KOPT-K1 (cell line): ENCODE results near the gene TSSK1B.
"Not testable (repeated sequence)": the region's sequence is repeated elsewhere in the genome, so short reads cannot be mapped to it uniquely, and the experiment has no call there.

Experiments used
- H3K27ac ChIP-seq: fragments of 200-600 bp; sonication (generic); 2 replicates; pipeline ENCODE4 v1.5.1; 2016; ENCODE audit warnings: antibody characterized with exemption, mild to moderate bottlenecking, low read depth, low read length; ENCODE audit not compliant: poor library complexity, severe bottlenecking
- H3K36me3 ChIP-seq: fragments of 200-600 bp; sonication (generic); 2 replicates; pipeline ENCODE4 v1.5.1; 2017; ENCODE audit warnings: antibody characterized with exemption, mild to moderate bottlenecking, low read length, moderate library complexity; ENCODE audit not compliant: insufficient read depth
- H3K9me3 ChIP-seq: fragments of 200-600 bp; sonication (generic); 2 replicates; pipeline ENCODE4 v1.5.1; 2017; ENCODE audit warnings: antibody characterized with exemption, low read length, mild to moderate bottlenecking; ENCODE audit not compliant: insufficient read depth, poor library complexity, severe bottlenecking

TSSK1B gene

DNA sequence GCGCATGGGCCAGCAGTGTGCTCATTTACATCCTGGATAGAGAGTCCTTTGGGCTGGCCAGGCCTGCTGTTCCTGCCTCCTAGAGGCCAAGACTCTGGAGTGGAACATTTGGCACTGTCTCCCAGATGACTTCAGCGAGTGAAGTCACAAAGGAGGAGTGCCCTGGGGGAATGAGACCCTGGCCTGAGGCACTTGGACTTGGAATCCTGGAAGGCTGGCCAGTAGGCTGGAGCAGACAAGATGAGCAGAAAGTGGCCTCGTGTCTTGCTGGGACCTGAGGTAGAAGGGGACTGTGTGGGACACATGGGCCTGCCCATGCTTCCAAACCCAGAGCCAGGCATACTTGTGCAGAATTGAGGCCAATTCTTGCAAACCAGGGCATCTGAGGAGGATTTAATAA is at the start of gene TSSK1B:
Gene TSSK1B, minus strand, starts transcription at position 101 of the 400 bp plus-strand sequence. CDS start 150 bp downstream, outside the sequence.
- Histone ChIP-seq H3K9me3 (no peaks in the 10 kb centered on the region), H3K27ac (no peak within 1 kb of the TSS), H3K36me3 (no peaks in the 10 kb centered on the region)

GRCh38 chr5:113480243-113480642 is 45.5 kb upstream of the TSSK1B start:
- Histone ChIP-seq H3K27ac (no peak overlapping the region), H3K9me3 (no peaks in the 10 kb centered on the region), H3K36me3 (no peaks in the 10 kb centered on the region)

GRCh38 chr5:113478691-113479090 is 43.9 kb upstream of the TSSK1B start:
- no peaks in the 10 kb centered on the region for H3K9me3 ChIP-seq
- H3K36me3 ChIP-seq = no peaks in the 10 kb centered on the region
- H3K27ac ChIP-seq = no peak overlapping the region

DNA sequence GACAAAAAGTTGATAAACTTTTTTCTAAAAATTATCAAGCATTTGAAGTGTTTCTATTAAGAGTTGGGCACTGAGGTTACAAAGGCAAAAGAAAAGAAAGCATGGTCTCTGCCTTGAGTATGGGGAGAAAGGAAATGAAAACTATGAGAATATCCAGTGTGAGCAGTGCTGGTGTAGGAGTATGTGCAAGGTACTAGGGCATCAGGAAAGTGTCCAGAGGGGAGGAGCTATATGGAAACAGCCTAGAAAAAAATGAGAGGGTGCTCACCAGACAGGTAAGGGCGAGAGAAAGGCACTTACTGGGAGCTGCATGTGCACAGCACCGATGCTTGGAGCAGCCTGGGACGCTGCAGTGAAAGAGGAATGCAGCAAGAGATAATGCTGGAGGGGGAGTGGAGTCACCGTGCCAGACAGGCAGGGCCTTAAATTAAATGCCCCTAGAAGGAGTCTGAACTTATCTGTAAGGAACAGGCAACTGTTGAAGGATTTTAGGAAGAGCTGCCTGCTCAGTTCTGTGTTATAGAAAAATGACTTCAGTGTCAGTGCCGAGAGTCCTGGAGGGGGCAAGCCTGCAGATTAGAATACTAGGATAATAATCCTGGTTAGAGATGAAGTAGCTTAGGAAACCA is 39.4 kb upstream of the TSSK1B start:
- H3K9me3 ChIP-seq = peaks cover 9% of the 10 kb centered on the region
- no peak overlapping the region for H3K27ac ChIP-seq
- no peaks in the 10 kb centered on the region for H3K36me3 ChIP-seq

DNA sequence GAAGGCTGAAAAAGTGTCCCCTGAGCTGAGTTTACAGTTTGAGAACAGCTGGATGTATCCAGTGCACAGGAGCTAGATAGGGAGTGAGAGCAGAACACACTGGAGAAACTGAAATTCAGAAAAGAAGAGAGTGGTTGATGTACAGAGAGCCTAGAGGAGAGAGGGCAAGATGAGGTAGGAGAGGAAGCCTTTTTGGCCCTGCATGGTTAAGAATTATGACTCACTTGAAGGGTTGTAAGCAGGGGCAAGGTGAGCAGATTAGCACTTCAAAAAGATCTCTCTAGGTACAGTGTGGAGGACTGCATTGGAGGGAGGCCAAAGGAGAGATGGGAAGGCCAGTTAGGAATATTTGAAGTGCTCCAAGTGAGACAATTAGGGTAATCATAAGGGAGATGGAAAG is 28.2 kb upstream of the TSSK1B start:
- no peaks in the 10 kb centered on the region for H3K9me3 ChIP-seq
- no peaks in the 10 kb centered on the region for H3K36me3 ChIP-seq
- H3K27ac ChIP-seq = no peak overlapping the region

- not testable (repeated sequence) for H3K27ac ChIP-seq, H3K9me3 ChIP-seq, H3K36me3 ChIP-seq
Observed at GRCh38 chr5:113457106-113457505, 22.3 kb upstream of the TSSK1B start.

DNA sequence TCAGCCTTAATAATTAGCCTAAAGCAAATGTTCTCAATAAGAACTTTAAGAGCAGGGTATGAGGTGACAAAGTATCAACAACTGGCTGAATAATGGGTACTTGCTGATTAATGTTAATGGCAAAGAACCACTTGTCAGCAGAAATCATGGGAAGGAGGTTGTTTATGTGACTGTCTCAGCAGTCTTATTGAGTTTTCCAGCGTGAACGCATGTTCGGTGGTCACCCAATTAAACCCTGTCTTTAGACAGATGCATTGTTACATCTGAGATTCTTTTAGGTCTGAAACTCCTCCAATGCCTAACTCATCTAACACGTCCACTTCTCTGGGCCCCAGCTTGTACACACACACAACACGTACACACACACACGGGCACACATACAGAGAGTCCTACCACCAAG is 18.2 kb upstream of the TSSK1B start:
- no peaks in the 10 kb centered on the region for H3K9me3 ChIP-seq
- H3K27ac ChIP-seq = no peak overlapping the region
- no peaks in the 10 kb centered on the region for H3K36me3 ChIP-seq

DNA sequence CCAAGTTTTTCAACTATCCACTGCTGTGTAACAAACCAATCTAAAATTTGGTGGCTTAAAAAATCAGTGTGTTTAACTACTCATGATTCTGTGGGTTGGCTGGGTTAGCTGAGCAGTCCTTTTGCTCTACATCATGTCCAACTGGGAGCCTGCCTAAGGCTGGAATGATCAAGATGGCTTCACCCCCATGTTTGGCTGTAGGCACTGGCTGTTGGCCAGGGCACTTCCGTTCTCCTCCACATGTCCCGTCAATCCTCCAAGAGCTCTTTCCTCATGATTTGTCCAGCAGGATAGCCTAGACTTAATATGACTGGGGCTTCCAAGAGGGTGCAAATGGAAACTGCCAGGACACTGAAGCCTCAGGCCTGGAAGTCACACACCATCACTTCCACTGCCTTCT is 17.0 kb upstream of the TSSK1B start:
- H3K36me3 ChIP-seq = no peaks in the 10 kb centered on the region
- H3K9me3 ChIP-seq = no peaks in the 10 kb centered on the region
- H3K27ac ChIP-seq = no peak overlapping the region

- H3K27ac ChIP-seq = no peak overlapping the region
- no peaks in the 10 kb centered on the region for H3K9me3 ChIP-seq
- H3K36me3 ChIP-seq = no peaks in the 10 kb centered on the region
Observed at GRCh38 chr5:113450929-113451328, 16.1 kb upstream of the TSSK1B start.

DNA sequence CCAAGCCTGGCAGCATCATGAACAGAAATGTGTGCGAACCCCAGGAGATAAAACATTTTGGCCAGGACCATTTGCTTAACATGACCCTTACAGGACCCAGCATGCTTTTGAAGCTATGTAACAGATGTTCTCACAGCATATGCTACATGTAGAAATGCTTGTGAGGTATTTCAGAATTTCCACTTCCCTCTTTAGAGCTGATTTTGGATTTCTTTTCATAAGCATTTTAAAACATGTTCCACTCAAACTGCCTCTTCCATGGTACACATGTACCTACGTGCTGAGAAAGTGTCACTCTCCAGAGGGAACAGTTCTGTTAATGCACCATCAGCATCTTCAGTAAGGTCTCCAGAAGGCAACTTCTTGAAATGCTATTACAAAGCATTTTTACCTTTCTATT is 15.7 kb upstream of the TSSK1B start:
- no peaks in the 10 kb centered on the region for H3K36me3 ChIP-seq
- no peak overlapping the region for H3K27ac ChIP-seq
- peaks cover 4% of the 10 kb centered on the region for H3K9me3 ChIP-seq

DNA sequence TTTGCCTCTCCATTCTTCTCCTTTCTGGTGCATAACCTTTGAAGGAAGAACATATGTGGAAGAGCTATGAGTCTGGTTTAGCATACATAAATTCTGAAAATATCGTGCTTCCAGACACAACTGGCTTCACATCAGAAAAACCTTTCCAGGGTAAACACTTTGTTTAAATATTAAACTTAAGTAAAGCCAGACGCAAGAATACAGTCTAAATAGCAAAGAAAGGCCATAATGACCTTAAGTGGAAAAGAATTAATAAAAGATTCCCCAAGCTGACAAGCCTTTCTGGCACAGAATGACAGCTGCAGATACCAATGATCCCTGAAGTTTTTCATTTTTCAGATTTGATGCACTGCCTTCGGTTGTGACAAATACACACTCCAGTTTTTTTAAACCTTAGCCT is 13.5 kb upstream of the TSSK1B start:
- peaks cover 14% of the 10 kb centered on the region for H3K9me3 ChIP-seq
- no peak overlapping the region for H3K27ac ChIP-seq
- H3K36me3 ChIP-seq = no peaks in the 10 kb centered on the region

DNA sequence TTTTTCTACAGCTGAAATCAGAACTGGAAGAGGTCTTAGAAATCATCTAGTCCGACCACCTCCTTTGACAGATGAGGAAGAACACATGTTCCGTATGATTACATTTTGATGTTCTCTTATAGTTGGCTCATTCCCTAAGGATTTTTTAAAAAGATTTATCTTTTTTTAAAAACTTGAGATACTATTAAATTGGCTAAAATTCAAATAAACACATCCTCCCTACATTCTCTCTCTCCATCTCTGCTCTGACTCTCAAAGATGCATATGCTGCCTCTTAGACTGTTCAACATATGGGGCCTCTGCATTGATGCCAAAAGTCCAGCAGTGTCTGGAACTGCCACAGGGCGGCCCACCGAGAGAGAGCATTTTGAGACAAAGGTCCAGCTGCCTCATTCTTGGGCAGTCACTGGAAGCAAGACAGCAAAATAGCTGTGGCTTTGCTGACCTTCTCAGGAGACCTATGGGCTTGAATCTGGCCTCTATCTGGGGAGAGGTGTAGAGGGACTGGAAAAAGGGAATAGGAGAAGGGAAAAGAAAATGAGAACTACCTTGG is 12.8 kb upstream of the TSSK1B start:
- H3K9me3 ChIP-seq = peaks cover 14% of the 10 kb centered on the region
- H3K27ac ChIP-seq = no peak overlapping the region
- no peaks in the 10 kb centered on the region for H3K36me3 ChIP-seq

DNA sequence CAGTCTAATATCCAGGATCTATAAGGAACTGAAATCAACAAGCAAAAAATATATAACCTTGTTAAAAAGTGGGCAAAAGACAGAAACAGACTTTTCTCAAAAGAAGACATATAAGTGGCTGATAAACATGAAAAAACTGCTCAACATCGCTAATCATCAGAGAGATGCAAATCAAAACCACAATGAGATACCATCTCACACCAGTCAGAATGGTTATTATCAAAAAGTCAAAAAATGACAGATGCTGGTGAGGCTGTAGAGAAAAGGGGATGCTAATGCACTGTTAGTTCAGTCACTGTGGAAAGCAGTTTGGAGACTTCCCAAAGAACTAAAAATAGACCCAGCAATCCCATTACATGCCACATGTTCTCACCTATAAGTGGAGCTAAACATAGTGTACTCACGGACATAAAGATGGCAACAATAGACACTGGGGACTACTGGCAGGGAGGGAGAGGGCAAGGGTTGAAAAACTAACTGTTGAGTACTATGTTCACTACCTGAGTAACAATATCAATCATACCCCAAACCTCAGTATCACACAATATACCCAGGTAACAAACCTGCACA is 11.7 kb upstream of the TSSK1B start:
- Histone ChIP-seq H3K9me3 (peaks cover 14% of the 10 kb centered on the region), H3K36me3 (no peaks in the 10 kb centered on the region), H3K27ac (no peak overlapping the region)

- Histone ChIP-seq H3K36me3 (no peaks in the 10 kb centered on the region), H3K27ac (no peak overlapping the region)
Observed at GRCh38 chr5:113437111-113437510, 2.3 kb upstream of the TSSK1B start.

GRCh38 chr5:113435575-113435974 is 786 bp upstream of the TSSK1B start:
- Histone ChIP-seq H3K36me3 (no peaks in the 10 kb centered on the region), H3K9me3 (no peaks in the 10 kb centered on the region), H3K27ac (no peak overlapping the region)

More at GRCh38 chr5:113437111-113437510, 2.3 kb upstream of the TSSK1B start:
- H3K9me3 ChIP-seq = no peaks in the 10 kb centered on the region
